ENCODE measurements around the gene ABCG1.

ABCG1 gene

DNA sequence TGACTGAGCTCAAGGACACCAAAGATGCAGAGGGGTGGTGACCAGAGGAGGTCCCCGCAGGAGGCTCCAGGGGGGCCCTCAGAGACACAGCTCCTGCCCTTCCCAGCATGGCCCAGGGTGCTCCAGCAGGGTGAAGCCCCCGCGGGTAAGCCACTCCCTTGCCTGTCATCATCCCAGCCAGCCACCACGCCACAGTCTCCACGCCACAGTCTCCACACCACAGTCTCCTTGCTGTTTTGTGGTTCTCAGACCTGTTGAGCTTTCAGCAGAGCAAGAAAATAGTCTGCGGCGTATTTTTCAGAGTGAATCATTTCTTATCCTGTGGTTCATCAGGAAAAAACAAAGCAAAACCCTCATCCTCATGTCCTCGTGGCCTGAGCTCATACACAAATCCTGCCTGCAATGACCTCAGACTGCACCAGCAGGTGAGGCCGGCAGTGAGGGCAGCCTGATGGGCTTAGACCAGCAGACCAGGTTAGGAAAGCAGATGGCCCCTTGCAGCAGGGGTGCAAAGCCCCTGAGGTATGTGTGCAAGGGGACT lies 25.7 kb upstream of the ABCG1 start:
- DNase-seq = peak; percentile 40

DNA sequence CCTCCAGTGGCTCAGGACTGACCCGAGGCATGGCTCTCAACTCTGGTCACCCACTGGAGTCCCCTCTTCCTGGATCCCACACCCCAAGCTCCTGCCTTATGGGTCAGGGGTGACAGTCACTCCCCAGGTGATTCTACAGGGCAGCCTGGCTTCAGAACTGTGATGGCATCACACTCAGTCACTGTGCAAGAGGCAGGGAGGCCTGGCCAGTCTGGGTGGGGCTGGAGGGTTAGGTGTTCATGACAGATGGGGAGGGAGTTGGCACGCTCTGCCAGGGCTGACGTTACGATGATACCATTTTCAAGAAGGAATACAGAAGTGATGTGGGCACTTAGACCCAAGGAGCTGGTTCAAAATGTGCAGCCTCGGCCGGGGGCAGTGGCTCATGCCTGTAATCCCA lies 25.2 kb upstream of the ABCG1 start:
- no peak for DNase-seq

DNA sequence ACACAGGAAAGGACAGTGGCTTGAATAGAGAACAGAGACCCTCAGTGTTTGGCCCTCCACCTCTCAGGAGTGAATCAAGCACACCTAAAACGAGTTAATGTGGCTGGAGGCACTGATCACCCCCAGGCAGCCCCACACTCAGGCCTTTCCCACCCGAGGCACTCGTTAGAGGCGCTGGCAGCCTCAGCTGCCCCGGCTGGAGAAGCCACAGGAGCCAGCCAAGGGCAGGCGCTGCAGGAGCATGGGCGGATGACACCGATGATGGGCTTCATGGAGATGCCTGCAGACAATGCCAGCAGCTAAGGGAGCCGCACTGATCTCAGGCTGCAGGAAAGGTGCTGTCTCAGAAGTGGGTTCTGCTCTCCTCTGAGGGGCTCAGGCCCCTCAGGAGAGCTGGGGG lies 24.1 kb upstream of the ABCG1 start:
- no peak for DNase-seq

DNA sequence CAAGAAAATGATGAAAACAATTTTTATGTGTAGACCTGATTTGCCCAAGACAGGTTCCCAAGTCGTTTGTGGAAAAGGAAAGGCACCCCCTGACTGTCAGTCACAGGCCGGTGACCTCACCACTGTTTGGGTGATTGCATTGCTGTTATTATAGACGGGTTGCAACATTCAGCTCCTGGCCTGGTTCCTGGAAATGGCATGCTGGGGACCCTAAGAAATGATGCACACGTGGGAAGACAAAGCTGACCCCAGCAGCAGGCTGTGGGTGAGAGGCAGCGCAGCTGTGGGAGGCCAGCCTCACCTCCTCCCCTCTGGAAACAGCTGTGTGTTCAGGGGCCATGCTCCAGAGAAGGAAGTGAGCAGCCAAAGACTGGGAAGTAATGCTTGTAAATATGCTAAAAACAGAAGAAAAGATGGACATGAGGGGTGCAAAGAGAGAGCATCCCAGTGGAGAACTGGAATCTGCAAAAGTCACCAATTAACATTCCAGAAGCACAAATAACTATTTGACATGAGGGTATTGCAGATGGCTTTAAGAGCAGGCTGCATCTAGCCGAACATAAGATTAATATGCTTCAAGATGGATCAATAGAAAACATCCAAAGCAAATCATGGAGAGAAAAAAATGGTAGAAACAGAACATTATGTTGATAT lies 23.4 kb upstream of the ABCG1 start:
- DNase-seq = peak; percentile 60

DNA sequence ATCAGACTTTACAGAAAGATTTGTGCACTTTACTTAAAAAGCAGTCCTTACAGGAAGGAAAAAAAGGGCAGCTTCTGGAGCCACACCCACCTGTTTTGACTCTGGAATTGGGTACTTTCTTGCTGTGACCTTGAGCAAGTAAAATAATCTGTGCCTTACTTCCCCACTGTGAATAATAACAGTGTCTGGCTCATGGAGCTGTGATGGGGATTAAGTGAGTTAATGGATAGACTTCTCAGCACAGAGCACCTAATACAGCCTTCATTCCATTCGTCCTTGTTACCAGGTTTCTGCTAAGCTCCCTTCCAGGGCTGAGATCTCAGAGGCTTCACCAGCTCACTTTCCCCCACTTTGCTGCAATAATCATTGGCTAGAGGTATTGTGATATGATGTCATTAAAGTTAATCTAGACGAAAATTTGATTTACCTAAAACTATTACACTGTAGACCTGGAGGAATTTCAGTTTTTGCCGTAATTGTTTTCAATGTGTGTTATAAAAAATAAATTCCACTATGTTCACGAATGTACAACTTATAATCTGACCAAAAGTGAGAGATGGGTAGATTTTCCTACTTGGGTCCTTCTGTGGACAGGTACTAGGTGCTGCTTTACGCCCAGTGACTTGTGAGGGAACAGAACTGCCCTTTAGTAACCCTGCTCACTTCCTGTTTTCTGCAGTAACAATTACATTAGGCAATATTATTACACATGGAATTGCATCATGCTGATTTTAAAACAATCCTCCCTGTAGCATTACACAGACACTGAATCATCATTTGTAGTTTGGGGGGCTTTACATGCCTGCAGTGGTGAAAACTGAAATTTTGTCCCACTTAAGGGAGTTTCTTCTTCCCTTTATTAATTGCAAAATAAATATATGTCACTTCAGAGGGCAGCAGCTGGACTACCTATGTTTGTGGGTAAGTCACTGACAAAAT lies 19.7 kb upstream of the ABCG1 start:
- DNase-seq = peak; percentile 38

DNA sequence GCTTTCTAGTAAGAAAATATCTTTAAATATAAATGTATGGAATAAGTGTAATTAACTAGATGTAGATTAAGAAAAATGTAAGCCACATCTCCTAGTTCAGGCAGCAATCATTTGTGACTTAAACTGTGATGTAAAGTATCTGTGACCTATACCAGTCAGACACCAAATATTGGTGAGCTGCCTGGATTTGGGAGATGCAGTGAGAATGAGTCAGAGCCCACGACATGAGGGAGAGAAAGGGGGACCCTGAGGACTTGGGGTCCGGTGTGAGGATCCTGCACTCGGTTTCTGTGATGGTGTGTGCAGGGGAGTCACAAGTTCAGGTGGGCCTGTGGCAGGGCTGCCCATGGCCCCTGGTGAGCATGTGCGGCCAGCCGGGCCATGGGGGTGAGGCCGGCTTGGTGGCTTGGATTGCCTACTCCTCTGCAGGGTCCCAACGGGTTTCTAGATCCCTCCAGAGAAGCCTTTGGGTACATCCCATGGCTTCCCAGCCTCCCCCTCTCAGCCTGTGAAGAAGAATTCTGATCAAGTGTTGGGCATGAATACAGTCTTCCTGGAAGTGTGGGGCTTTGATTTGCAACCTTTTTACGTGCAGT lies 19.0 kb upstream of the ABCG1 start:
- no peak for DNase-seq

DNA sequence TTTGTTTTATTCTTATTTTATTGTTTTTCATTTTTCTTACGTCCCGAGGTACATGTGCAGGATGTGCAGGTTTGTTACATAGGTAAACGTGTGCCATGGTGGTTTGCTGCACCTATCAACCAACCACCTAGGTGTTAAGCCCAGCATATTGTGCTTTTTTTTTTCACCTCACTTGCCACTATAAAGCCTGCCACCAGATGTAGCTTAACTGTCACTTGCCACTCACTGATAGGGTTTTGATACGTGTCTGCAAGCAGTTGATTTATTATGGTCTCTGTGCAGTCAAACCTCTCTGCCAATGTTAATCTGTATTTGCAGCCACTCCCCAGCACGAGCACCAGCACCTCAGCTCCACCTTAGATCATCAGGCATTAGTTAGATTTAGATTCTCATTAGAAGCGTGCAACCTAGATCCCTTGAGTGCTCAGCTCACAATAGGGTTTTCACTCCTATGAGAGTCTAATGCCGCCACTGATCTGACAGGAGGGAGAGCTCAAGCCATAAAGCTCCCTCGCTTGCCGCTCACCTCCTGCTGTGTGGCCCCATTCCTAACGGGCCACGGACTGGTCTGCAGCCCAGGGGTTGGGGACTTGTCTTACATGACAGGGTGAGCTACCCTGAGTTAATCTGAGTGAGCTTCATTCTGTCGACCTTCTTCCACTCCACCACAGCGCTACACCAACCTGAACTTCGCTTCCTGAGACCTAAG lies 17.9 kb upstream of the ABCG1 start:
- DNase-seq = no peak

DNA sequence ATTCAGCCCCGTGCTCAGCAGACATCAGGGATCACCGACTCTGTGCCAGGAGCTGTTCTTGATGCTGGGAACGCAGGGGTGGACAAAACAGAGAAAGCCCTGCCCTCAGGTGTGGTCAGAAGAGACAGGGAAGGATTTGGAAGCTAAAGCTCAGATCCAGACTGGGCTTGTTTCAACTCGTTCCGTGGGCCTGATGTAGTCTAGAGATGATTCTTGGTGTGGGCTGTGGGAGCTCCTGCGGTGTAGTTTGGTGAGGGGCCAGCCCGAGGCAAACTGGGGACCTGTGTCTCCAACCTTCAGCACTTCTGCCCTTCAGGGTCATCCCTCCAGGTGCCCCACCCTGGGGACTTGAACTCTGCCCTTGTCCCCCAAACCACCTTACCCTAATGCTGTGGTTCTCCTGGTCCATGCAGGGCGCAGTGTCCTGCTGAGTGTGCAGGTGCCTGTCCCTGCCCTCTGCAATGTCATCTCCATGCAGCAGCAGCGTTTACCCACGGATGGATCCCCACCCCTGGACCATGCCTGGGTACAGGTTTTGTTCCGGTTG lies 17.3 kb upstream of the ABCG1 start:
- DNase-seq = no peak

DNA sequence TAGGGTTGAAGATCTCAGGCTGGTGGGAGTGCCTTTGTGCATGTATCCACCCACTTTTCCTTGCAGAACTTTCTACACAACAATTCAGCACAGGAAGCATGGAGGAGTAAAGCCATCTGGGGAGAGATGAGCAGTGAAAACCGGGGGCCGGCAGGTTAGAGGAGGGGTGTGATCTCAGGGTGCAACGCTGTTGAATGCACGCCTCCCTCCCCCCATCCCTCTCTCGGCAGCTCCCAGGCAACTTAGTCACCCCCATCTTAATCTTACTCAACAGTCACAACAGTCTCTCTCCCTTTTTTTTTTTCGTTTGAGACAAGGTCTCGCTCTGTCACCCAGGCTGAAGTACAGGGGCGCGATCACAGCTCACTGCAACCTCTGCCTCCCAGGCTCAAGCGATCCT lies 16.6 kb upstream of the ABCG1 start:
- no peak for DNase-seq

DNA sequence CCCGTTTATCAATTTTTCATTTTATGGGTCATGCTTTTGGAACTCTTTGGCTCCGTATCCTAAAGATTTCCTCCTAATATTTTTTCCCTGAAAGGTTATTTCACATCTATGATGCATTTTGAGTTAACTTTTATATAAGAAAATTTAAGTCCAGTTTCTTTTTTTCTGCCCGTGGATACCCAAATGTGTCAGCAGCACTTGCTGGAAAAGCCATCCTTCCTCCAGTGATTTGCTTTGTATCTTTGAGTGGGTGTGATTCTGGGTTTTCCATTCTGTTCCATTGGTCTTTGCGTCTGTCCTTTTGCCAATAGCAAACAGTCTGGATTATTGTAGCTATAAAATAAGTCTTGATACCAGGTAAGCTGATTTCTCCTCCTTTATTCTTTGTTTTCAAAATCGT lies 15.6 kb upstream of the ABCG1 start:
- no peak for DNase-seq

DNA sequence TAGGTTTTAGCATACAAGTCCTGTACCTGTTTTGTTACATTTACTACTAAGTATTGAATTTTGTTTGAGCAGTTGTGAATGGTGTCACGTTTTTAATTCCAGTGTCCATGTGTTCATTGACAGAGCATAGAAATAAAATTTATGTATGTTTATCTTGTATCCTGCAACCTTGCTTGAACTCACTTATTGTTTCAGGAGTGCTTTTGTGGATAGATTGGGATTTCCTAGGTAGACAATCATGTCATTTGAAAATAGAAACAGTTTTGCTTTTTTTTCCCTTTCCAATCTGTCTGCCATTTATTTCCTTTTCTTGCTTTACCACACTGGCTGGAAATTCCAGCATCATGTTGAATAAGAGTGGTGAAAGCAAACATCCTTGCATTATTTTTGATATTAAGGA lies 15.0 kb upstream of the ABCG1 start:
- no peak for DNase-seq

DNA sequence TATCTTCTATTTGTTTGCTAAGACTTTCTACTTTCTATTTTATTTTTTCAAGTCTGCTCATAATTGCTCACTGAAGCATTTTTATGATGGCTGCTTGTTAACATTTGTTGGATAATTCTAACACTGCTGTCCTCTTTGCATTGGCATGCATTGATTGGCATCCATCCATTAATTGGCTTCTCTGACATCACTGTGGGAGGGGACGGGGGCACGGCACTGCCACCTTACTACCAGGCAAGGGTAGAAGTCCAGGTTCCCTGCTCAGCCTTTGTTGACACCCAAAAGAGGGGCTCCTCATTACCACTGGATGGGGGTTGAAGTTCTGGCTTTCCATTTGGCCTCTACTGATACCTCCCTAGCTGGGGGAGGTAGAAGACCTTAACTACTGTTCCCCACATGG lies 11.5 kb upstream of the ABCG1 start:
- no peak for DNase-seq

DNA sequence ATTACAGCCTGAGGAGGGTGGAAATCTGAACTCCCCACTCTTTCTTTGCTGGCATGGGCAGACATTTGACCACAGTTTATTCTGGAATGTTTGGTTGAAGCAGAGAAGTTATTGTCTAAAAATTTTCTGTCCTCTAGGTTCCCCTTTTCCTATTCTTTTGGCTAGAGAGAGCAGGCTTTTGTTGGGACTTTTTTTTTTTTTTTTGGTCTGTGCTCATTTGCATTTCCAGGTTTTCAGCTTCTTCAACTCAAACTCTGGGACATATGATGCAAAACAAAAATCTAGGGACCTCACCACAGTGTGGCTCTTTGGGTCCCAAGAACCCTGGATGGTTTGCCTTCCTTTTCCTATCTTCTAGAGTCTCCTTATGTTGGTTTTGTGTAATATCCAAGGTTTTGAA lies 10.9 kb upstream of the ABCG1 start:
- DNase-seq = no peak

DNA sequence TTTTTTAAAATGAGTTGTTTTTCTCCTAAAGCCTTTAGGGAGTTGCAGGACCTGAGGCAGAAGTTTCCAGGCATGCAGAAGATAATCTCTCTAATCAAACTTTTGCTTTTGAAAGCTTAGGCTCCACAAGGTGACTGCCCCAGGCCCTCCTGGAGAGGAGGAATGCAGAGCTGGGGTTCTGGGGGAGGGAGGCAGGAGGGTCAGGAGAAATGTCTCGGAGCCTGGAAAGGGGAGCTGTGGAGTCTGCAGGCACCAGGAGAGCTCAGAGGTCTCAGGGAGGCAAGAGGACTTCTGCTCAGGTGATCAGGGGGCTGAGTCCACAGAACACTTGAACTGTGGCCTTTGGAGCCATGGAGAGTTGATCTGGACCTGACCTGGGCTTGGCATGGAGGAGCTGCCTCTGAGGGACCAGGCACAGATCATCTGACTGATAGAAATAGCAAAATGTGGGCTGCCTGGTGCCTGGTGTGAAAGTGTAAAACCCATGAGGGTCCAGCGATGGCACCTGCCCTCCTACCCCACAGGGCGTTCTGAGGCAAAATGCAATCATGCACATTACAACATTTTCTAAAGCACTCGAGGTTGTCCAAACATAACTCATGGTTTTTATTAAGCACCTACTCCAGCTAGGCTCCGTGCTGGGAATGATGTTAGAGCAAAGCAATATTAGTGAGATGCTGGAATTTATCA lies 10.0 kb upstream of the ABCG1 start:
- no peak for DNase-seq

DNA sequence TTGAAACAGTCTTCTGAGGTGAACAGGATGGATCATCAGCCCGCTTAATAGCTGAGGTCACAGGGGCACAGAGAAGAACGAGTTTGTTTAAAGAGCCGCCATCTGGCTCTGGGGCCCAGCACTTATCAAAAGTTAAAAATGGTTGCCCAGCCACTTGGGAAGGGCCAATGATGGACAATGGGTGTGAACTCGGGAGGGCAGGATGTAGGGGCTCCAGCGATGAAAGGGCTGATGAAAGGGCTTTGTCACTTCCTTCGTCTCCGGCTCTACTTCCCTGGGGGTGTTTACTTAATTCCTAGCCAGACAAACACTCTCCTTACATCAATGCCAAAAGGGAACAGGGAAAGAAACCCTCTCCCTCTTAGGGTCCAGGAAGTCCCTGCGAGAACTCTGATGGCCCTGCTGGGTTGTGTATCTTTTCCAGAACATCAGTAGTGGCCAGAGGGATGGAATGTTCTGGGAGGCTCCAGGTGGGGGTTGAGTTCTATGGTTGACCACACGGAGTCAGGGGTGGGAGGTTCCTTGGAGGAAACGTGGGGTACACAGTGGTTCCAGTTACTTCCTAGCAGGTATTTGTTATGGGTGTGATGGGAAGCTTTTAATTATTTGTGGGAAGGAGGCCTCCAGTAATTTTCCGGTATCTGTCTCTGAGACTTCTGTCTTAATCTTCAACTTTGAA lies 9.0 kb upstream of the ABCG1 start:
- no peak for DNase-seq

DNA sequence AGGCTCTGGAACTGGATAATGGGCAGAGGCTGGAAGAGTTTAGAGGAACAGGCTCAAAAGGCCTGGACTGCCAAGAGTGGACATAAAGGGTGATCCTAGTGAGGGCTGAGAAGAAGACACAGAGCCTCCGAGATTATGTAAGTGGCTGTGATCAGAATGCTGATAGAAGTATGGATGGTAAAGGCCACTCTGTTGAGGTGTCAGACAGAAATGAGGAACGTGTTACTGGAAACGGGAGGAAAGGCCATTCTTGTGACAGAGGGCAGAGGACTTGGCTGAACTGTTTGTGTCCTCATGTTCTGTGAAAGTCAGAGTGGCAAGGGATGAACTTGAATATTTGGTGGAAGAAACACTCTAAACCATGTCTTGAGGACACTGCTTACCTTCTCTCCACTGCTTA lies 6.7 kb upstream of the ABCG1 start:
- no peak for DNase-seq

DNA sequence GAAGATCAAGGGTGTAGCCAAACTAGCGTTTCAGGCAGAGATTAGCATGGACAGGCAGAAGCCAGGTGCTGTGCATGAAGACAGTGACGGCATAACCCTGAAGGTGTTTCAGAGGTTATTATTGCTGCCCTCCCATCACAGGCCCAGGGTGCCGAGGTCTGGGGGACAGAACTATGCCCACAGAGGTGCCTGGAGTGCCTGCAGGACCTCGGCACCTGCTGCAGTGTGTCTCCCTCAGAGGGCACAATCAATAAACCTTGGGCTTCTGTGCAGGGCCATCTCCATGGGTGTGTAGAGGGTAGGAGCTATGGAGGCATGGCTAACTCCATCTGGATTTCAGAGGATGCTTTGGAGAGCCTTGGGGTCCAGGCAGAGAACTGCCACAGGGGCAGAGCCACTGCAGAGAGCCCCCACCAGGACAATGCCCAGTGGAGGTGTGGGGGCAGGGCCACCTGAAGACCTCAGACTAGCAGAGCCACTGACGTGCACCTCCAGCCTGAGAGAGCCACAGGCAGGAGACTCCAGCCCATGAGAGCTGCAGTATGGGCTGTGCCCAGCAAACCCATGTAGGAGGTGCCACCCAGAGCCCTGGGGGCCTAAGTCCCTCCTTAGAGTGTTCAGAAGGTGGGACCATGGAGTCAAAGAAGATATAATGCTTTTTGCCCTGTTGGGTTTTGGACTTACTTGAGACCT lies 5.7 kb upstream of the ABCG1 start:
- no peak for DNase-seq

DNA sequence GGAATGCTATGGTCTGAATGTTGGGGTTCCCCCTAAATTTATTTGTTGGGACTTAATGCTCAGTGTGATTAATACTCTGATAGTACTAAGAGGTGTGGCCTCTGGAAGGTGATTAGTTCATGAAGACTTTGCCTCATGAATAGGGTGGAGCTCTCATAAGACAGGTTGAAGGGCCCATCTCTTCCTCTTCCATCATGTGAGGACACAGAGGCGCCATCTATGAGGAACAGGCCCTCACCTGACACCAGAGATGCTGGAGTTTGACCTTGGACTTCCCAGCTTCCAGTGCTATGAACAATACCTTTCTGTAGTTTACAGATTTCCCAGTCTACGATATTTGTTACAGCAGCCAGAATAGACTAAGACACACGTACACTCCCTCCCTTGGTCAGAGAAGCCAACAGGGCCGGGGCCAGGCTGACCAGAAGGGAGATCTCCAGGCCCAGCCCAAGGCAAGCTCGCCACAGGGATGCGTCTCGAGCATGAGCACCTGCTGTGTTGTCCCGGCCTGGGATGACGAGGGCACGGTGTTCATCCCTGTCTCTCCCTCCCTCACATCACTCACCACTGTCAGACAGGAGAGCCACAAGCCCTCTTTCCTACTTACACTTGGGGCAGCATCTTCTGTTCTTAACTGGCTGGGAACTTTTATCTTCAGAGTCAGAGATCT lies 4.7 kb upstream of the ABCG1 start:
- no peak for DNase-seq

DNA sequence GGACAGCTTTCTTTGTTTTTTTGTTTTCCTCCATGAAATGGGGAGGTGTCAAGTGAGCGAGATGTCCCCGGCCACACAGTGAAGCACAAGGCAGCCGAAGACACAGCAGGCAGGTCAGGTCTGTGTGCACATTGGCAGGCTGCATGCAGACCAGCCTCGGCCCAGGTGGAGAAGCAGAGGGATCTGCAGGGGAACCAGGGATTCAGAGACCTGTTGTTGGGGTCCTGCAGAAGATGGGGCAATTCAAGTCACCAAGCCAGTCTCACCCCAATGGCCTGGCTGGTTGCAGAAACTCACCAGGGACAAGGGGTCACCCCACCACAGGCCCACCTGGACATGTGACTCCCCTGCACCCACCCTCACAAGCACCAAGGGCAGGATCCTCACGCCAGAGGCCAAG lies 4.0 kb upstream of the ABCG1 start:
- no peak for DNase-seq

DNA sequence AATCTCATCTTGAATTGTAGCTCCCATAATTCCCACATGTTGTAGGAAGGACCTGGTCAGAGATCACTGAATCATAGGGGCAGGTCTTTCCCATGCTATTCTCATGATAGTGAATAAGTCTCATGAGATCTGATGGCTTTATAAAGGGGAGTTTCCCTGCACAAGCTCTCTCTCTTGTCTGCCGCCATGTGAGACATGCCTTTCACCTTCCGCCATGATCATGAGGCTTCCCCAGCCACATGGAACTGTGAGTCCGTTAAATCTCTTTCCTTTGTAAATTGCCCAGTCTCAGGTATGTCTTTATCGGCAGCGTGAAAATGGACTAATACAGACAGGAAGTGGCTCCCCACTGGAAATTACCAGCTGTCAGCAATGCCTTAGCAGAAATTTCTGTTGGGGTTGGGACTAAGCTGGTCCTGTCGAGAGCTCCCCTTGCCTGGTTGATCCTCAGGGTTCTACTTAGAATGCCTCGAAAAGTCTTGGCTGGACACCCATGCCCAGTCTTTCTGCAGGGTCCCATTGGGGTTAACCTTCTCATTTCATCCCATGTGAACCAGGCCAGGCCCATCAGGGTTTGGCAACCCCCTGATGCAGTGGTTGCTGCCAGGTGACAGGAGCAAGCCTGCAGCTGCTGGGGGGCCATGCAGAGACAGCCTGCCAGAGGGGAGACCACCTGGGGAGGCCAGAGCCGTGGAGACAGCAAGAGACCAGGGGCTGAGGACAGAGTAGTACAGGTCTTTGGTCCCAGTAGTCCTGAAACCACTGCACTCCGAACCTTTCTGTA lies 2.8 kb upstream of the ABCG1 start:
- no peak for DNase-seq

Measured in CD4-positive, alpha-beta T cell treated with Interferon gamma for 1 hour (primary cell).